HepG2 (cell line): ENCODE measurements around the gene CFAP300. TPM values are rescaled to one million over a fixed set of nuclear protein-coding genes. Genes with fewer than 3 reads are reported as not detected.

Source experiments
- GLMP ChIP-seq: sonication (generic); formaldehyde crosslinking; IDR thresholded peaks from 2 replicates; pipeline ENCODE4 v1.9.0; 2021; ENCODE audit warnings: missing genetic modification reagents, mild to moderate bottlenecking, borderline replicate concordance
- NFATC3 ChIP-seq: sonication (generic); formaldehyde crosslinking; IDR thresholded peaks from 2 replicates; pipeline ENCODE4 v1.5.1; 2020; ENCODE audit warnings: mild to moderate bottlenecking, missing genetic modification reagents
- NR2C2 ChIP-seq: sonication (generic); formaldehyde crosslinking; IDR thresholded peaks from 2 replicates; pipeline ENCODE4 v1.4.0; 2020; ENCODE audit warnings: missing genetic modification reagents, mild to moderate bottlenecking, moderate library complexity, borderline replicate concordance
- POLR2AphosphoS5 ChIP-seq: IDR thresholded peaks from 2 replicates; pipeline ENCODE4 v1.6.1; 2012; ENCODE audit warnings: low read depth, low read length
- SIX4 ChIP-seq: sonication (generic); formaldehyde crosslinking; IDR thresholded peaks from 2 replicates; pipeline ENCODE4 v1.4.0; 2020; ENCODE audit warnings: missing genetic modification reagents
- TFDP2 ChIP-seq: sonication (generic); formaldehyde crosslinking; IDR thresholded peaks from 2 replicates; pipeline ENCODE4 v1.4.0; 2020; ENCODE audit warnings: missing genetic modification reagents
- THAP7 ChIP-seq: sonication (generic); formaldehyde crosslinking; IDR thresholded peaks from 2 replicates; pipeline ENCODE4 v1.8.1; 2023; ENCODE audit warnings: mild to moderate bottlenecking, missing genetic modification reagents
- USF2 ChIP-seq, 2 experiments: sonication (generic) in 1 of 2; formaldehyde crosslinking in 1 of 2; IDR thresholded peaks; 2 replicates each; pipeline versions ENCODE4 v1.5.1 to v1.6.1; 2011 to 2020; ENCODE audit warnings: borderline replicate concordance in 1 of 2, low read depth in 1 of 2, low read length in 1 of 2, mild to moderate bottlenecking in 1 of 2, missing genetic modification reagents in 1 of 2, moderate library complexity in 1 of 2
- YEATS4 ChIP-seq: sonication (generic); formaldehyde crosslinking; IDR thresholded peaks from 2 replicates; pipeline ENCODE4 v1.4.0; 2020; ENCODE audit warnings: missing genetic modification reagents, borderline replicate concordance
- ZNF160 ChIP-seq: sonication (generic); formaldehyde crosslinking; IDR thresholded peaks from 2 replicates; pipeline ENCODE4 v1.8.0; 2022; ENCODE audit warnings: mild to moderate bottlenecking, inconsistent platforms, missing genetic modification reagents
- ZNF790 ChIP-seq: sonication (generic); formaldehyde crosslinking; IDR thresholded peaks from 2 replicates; pipeline ENCODE4 v1.8.0; 2022; ENCODE audit warnings: missing genetic modification reagents, mild to moderate bottlenecking, borderline replicate concordance
- polyA plus RNA-seq, 8 experiments: library from polyadenylated mRNA; depleted of rRNA in 3 of 8; stranded (reverse) in 7 of 8; unstranded in 1 of 8; fragments of >200 nt; fragmentation: Illumina TruSeq in 4 of 8; extraction: Trizol in 4 of 8; gene quantifications; 2 replicates each; pipeline versions ENCODE4 v1.2.1 to v1.2.3, GENCODE V29; 2011 to 2016; ENCODE audit warnings: low read depth in 4 of 8, missing spikeins in 1 of 8, mixed read lengths in 1 of 8; ENCODE audit not compliant: insufficient read depth in 1 of 8
- total RNA-seq, 5 experiments: library from RNA; depleted of rRNA; stranded (reverse); fragments of >200 nt; fragmentation: Illumina TruSeq; extraction: Trizol; gene quantifications; 2 replicates each; pipeline ENCODE4 v1.2.3, GENCODE V29; 2016; ENCODE audit warnings: low read depth in 1 of 5

CFAP300 gene
- total and polyA plus RNA-seq, 2 of the 13 experiments (the other 11 are each of a cell fraction or from before 2014, with no cell fraction given): not detected

- TF ChIP-seq GLMP (CRISPR knock-in tag): no peak
- TF ChIP-seq USF2 (IDR thresholded peaks at IDR 0.05; ENCODE audit: low read depth, low read length): no peak
- no peak for TF ChIP-seq USF2 (CRISPR knock-in tag; IDR thresholded peaks at IDR 0.05; ENCODE audit: borderline replicate concordance)
- TF ChIP-seq ZNF790 (CRISPR knock-in tag): 0 out of 2 replicates have a peak, but pooled peaks have one; percentile 12
- no peak for TF ChIP-seq NR2C2 (CRISPR knock-in tag)
- 0 out of 2 replicates have a peak, but pooled peaks have one; percentile 0 for TF ChIP-seq POLR2AphosphoS5
- TF ChIP-seq NFATC3 (CRISPR knock-in tag): no peak
- TF ChIP-seq THAP7: no peak
- no peak for TF ChIP-seq YEATS4 (CRISPR knock-in tag)
- no peak for TF ChIP-seq SIX4 (CRISPR knock-in tag)
- TF ChIP-seq ZNF160 (CRISPR knock-in tag): no peak
- TF ChIP-seq TFDP2 (CRISPR knock-in tag): no peak
Observed at GRCh38 chr11:102110761-102111010, 63.4 kb downstream of the CFAP300 start (continued).
